Peyer's patch (tissue), 4 donors: ENCODE results near the gene ELANE.

Experiments used
- CTCF ChIP-seq, 6 experiments: fragments of 450-650 bp in 4 of 6; fragments of 200-600 bp in 2 of 6; sonication (generic) in 1 of 6; IDR thresholded peaks; one replicate each; pipeline ENCODE4 v1.5.1; 2017 to 2019; ENCODE audit warnings: antibody characterized with exemption in 6 of 6, mild to moderate bottlenecking in 3 of 6, moderate library complexity in 1 of 6
- POLR2A ChIP-seq, 2 donors: fragments of 450-650 bp; IDR thresholded peaks; one replicate each; pipeline ENCODE4 v1.5.1; 2017; ENCODE audit warnings: antibody characterized with exemption in 2 of 2, mild to moderate bottlenecking in 2 of 2, moderate library complexity in 2 of 2

DNA sequence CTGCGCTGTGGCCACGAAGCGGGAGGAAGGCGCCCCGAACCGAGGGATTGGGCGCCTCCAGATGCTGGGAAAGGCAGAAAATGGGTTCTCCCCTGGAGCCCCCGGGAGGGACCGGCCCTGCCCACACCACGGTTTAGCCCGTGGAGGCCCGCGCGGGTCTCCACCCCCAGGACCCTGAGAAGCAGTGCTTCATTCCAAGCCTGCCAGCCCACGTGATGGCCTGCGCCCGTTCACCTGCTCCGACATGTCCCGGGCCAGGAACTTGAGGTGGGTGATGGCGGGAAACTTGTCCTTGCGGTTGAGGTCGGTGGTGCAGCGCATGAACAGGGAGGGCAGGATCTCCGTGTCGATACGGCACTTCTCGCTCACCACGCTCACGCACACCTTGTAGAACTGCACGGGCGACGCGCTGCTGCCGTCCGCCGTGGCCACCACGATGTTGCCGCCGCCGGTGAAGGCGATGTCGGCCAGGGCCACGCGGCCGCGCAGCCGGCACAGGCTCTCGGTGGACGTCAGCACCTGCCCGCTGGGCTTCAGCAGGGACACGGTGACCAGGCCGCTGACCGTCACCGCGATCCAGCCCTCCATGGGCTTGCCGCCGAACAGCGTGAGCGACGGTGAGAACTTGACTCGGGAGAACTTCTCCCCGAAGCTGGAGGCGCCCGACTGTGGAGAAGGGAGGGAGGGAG is 33.6 kb downstream of the ELANE start:
- no peak for TF ChIP-seq POLR2A (IDR thresholded peaks at IDR 0.05)
- TF ChIP-seq CTCF (IDR thresholded peaks at IDR 0.05): no peak
